ENCODE results near the gene NPBWR2. TPM values are rescaled to one million over a fixed set of nuclear protein-coding genes. Genes with fewer than 3 reads are reported as not detected.
"Not testable (repeated sequence)": the region's sequence is repeated elsewhere in the genome, so short reads cannot be mapped to it uniquely, and the experiment has no call there.

The NPBWR2 gene
- total RNA-seq, 1 donor from 2014 or later: not detected

- no peak for DNase-seq (ENCODE audit: extremely low read depth, low read depth, low spot score)
Observed at GRCh38 chr20:64119681-64120341, 12.4 kb upstream of the NPBWR2 start.

GRCh38 chr20:64119301-64119680, 11.9 kb upstream of the NPBWR2 start:
- DNase-seq (ENCODE audit: extremely low read depth, low read depth, low spot score): no peak

GRCh38 chr20:64117432-64117777, 10.0 kb upstream of the NPBWR2 start:
- DNase-seq (ENCODE audit: extremely low read depth, low read depth, low spot score): not testable (repeated sequence)

- DNase-seq (ENCODE audit: extremely low read depth, low read depth, low spot score): no peak
Observed at GRCh38 chr20:64116541-64117431, 9.4 kb upstream of the NPBWR2 start.

- DNase-seq (ENCODE audit: extremely low read depth, low read depth, low spot score): no peak
Observed at GRCh38 chr20:64116016-64116415, 8.7 kb upstream of the NPBWR2 start.

GRCh38 chr20:64115171-64115911, 8.0 kb upstream of the NPBWR2 start:
- DNase-seq (ENCODE audit: extremely low read depth, low read depth, low spot score): no peak

GRCh38 chr20:64114356-64114971, 7.1 kb upstream of the NPBWR2 start:
- DNase-seq (ENCODE audit: extremely low read depth, low read depth, low spot score): no peak

- DNase-seq (ENCODE audit: extremely low read depth, low read depth, low spot score): no peak
Observed at GRCh38 chr20:64113796-64114355, 6.5 kb upstream of the NPBWR2 start.

- no peak for DNase-seq (ENCODE audit: extremely low read depth, low read depth, low spot score)
Observed at GRCh38 chr20:64113444-64113775, 6.0 kb upstream of the NPBWR2 start.

GRCh38 chr20:64112691-64113443, 5.5 kb upstream of the NPBWR2 start:
- no peak for DNase-seq (ENCODE audit: extremely low read depth, low read depth, low spot score)

GRCh38 chr20:64111841-64112641, 4.7 kb upstream of the NPBWR2 start:
- DNase-seq (ENCODE audit: extremely low read depth, low read depth, low spot score): no peak

- DNase-seq (ENCODE audit: extremely low read depth, low read depth, low spot score): no peak
Observed at GRCh38 chr20:64110411-64111068, 3.2 kb upstream of the NPBWR2 start.

- no peak for DNase-seq (ENCODE audit: extremely low read depth, low read depth, low spot score)
Observed at GRCh38 chr20:64109831-64110391, 2.5 kb upstream of the NPBWR2 start.

GRCh38 chr20:64108731-64109681, 1.6 kb upstream of the NPBWR2 start:
- DNase-seq (ENCODE audit: extremely low read depth, low read depth, low spot score): no peak

- DNase-seq (ENCODE audit: extremely low read depth, low read depth, low spot score): no peak
Observed at GRCh38 chr20:64107736-64108457, 532 bp upstream of the NPBWR2 start.

- DNase-seq (ENCODE audit: extremely low read depth, low read depth, low spot score): no peak
Observed at GRCh38 chr20:64106435-64106961, 867 bp downstream of the NPBWR2 start.

Data from glomerular endothelial cell (primary cell).